Testis (tissue), 2 donors: ENCODE measurements around the gene PCSK7.

ENCODE experiments used
- CTCF ChIP-seq, 3 experiments: fragments of 450-650 bp in 2 of 3; fragments of 200-600 bp in 1 of 3; sonication (generic) in 1 of 3; IDR thresholded peaks; one replicate each; pipeline ENCODE4 v1.5.1; 2016 to 2019; ENCODE audit warnings: antibody characterized with exemption in 3 of 3, mild to moderate bottlenecking in 2 of 3, moderate library complexity in 1 of 3
- POLR2A ChIP-seq: fragments of 450-650 bp; IDR thresholded peaks from one replicate; pipeline ENCODE4 v1.6.1; 2017; ENCODE audit warnings: antibody characterized with exemption, mild to moderate bottlenecking, moderate library complexity

DNA sequence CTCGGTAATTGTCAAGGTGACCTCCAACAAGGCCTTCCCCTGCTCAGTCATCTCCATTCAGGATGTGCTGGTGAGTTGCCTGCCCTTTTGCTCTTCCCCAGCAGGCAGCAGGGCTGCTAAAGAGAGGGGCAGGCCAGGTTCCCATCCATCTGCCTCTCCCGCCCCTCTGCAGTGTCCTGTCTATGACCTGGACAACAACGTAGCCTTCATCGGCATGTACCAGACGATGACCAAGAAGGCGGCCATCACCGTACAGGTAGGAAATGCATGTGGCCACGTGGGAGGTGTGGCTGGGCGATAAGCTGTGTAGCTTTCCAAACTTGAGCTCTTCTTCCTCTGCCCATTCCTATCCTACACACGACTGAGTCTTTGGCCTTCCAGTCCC is 49.3 kb downstream of the PCSK7 start:
- no peak for TF ChIP-seq POLR2A
- no peak for TF ChIP-seq CTCF (IDR thresholded peaks at IDR 0.05)
